Stimulated activated CD8-positive, alpha-beta memory T cell treated with anti-CD3 and anti-CD28 coated beads, Interleukin-4, amount 100 ng/mL, for 48 hours (primary cell): Measurements from ENCODE around the gene LIMK1.
"Not testable (repeated sequence)": the region's sequence is repeated elsewhere in the genome, so short reads cannot be mapped to it uniquely, and the experiment has no call there.

Source experiments
- DNase-seq: peaks from one replicate; pipeline ENCODE4 v3.0.0-alpha.2; 2020

The LIMK1 gene

DNA sequence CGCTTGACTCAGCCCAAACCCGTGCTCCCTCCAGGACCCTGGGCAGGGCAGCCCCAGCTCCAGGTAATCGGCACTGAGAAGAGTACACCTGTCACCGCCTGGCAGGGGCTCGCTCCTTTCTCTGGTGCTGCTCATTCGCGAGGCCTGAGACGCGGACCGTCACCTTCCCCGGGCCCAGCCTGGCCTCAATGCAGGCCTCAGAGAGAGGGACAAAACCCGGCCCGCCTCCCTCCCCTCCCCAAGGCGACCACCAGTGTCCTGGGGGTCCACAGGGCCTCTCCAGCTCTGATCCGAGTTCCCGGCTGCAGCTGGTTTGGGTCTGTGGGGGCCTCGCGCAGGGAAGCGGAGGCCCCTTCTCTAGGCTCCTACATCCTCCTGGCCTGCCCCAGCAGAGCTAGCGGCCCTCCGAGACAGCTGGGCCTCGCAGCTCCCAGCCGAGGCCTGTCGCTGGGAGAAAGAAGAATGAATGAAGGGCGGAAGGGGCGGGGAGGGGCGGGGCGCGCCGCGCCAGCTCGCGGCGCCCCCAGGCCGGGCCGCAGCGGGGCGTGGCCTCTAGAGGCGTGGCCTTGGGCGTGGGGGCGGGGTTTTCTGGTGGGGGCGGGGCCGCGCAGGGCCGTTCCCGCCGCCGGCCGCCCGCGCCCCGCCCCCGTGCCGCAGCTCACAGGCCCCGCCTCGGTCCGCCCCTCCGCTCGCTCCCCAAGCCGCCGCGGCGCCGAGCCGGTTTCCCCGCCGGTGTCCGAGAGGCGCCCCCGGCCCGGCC lies at the start of gene LIMK1:
LIMK1 (plus strand) TSS at position 688 of the 760 bp plus-strand sequence. CDS start 187 bp downstream, outside the sequence.
- DNase-seq: peak; percentile 84

GRCh38 chr7:74037609-74038008 lies 46.0 kb upstream of the LIMK1 start:
- no peak for DNase-seq

DNA sequence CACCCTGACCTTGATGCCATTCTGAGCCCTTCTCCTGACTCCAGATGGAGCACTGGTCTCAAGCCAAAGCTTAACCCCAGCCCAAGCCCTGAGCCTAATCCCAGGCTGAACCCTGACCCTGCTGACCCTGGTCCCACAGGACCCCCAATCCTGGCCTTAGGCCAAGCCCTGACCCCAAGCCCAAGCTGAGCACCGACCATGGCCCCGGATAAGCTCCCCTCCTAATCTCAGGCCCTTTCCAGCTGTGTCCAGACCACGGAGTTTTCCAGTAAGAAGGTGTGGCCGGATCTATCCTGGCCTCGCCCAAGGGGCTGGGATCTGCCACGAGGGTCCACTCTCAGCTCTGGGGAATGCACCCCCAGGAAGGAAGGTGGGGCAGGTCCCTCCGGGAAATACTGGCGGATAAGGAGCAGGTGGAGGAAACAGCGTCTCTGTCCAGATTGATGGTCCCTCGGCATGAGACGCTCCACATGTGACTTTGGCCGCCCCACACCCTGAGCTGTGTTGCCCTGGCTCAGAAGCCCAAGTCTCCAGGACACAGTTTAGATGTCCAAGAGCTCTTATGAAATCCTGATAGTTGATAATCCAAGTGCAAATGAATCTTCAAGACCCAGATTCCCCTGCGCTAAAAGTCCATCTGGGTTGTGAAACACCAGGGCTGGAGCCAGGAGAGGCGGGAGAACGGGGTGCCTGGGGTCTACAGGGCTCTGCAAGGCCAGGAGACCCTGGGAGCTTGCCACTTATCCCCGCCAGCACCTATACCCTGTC lies 45.2 kb upstream of the LIMK1 start:
- DNase-seq: no peak

DNA sequence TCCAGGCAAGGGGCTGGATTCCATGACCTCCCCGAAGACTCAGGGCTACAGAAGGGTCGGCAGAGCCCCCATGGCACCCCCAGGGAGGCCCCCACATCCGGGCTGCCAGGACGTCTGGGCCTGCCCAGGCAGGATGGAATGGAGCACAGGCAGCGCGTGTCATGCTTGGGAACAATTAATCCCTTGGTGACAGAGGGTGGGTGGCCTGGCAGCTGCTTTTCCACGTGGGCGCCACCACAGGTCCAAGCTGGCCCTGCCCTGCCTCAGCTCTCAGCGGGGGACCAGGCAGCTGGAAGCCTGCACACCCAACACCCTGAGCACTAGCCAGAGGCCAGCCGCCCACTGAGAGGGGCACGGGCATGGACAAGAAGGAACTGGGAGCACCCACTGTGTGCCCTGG lies 44.3 kb upstream of the LIMK1 start:
- DNase-seq: no peak

- DNase-seq: no peak
Measured at GRCh38 chr7:74040101-74040790, 43.4 kb upstream of the LIMK1 start.

- DNase-seq: no peak
Measured at GRCh38 chr7:74040791-74041520, 42.6 kb upstream of the LIMK1 start.

- DNase-seq: no peak
Measured at GRCh38 chr7:74042746-74043522, 40.7 kb upstream of the LIMK1 start.

DNA sequence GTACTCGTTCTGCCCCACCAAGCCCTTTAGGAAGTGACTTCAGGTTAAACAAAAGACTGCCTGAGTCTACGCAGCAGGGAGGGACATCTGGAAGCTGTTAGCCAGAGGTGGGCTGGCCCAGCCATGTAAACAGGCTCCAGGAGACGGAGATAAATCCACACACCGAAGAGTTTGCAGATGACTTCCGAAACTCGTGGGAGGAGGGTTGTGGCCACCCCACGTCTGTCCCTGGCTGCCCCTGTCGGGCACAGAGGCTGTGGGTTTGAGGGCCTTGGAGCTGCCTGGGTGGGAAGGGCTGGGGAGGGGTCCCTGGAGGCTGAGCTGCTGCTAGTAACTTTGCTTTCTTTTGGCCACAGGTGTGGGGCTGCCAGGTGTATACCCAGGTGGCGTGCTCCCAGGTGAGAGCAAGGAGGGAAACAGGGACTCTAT lies 40.1 kb upstream of the LIMK1 start:
- DNase-seq: no peak

DNA sequence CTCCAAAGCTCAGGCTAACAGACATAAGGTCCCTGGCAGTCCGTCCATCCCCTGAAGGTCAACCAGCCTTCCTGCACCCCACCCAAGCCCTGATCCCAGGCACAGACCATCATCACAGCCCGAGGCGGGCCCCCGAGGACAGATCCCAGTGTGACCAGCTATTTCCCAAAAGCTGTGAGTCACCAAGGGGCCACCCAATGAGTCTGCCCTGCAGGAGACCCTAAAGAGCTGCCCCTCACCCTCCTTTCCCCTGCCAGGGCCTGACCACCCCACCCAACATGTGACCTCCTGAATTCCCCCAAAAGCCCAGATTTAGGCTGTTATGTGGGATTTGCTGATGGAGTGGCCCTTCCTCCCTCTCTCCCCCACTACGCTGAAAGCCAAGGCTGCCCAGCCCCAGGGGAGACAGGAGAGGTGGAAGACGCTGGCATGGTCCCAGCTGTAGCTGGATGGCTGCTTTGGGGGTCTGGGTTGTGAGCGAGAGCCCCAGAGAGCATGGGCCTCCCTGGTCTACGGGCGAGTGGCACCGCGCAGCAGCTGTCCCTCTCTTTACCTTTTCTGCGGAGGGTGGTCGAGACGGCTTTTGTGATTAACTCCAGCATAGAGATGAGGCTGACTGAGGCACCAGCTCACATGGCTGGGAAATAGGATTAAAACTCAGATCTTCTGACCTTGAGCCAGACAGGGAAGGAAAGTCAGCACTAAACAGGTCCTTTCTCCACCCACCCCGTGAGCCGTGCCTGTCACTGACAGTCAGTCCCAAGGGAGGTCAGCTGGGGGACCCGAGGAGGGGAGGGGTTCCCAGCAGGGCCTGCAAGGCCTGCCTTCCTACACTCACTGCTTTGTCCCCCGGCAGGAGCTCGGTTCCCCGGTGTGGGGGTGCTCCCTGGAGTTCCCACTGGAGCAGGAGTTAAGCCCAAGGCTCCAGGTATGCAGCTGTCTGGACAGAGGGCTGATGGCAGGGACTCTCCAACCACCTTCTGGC lies 38.9 kb upstream of the LIMK1 start:
- no peak for DNase-seq

DNA sequence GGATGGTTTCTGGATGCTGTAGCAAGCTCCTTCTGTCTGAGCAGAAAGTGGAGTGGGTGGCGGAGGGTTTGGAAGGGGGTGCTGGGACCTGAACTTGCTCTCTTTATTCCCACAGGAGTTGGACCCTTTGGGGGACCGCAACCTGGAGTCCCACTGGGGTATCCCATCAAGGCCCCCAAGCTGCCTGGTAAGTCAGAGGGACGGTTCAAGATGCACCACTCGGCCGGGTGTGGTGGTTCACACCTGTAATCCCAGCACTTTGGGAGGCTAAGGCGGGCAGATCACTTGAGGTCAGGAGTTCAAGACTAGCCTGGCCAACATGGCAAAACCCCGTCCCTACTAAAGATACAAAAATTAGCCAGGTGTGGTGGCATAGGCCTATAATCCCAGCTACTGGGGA lies 37.0 kb upstream of the LIMK1 start:
- DNase-seq: not testable (repeated sequence)

DNA sequence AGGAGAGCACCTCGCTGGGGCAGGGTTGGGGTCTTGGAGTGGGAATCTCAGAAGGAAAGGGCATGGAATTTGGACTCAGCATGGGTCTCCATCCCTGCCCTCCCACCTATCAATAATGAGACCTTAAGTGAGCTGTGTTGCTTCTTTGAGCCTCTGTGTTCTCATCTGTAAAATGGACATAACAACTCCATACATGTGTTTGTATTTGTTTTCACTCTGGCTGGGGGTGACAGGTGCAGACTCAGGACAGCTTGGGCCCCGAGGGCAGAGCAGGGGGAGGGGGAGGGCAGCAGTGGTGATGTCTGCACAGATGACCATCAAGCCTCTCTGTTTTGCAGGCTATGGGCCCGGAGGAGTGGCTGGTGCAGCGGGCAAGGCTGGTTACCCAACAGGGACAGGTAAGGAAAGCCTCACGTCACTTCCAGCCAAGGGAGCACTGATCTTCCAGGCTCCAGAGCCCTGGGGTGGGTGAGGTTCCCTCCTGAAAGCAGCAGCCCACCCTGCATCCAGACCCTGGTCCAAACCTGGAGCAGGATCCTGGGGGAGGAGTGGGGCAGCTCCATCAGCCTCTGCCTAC lies 35.7 kb upstream of the LIMK1 start:
- DNase-seq: no peak

DNA sequence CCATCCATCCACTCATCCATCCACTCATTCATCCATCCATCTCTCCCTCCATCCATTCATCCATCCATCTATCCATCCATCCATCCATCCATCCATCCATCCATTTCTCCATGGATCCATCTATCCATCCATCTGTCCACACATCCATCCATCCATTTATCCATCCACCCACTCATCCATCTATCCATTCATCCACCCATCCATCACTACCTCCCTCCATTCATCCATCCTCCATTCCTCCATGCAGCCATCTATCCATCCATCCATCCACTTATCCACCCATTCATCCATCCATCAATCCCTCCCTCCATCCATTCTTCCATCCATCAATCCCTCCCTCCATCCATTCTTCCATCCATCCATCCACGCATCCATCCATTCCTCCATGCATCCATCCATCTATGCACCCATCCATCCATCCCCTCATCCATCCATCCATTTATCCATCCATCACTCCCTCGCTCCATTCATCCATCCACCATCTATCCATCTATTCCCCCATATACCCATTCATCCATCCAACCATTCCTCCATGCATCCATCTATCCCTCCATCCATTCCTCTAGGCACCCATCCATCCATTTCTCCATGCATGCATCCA lies 34.5 kb upstream of the LIMK1 start:
- no peak for DNase-seq

DNA sequence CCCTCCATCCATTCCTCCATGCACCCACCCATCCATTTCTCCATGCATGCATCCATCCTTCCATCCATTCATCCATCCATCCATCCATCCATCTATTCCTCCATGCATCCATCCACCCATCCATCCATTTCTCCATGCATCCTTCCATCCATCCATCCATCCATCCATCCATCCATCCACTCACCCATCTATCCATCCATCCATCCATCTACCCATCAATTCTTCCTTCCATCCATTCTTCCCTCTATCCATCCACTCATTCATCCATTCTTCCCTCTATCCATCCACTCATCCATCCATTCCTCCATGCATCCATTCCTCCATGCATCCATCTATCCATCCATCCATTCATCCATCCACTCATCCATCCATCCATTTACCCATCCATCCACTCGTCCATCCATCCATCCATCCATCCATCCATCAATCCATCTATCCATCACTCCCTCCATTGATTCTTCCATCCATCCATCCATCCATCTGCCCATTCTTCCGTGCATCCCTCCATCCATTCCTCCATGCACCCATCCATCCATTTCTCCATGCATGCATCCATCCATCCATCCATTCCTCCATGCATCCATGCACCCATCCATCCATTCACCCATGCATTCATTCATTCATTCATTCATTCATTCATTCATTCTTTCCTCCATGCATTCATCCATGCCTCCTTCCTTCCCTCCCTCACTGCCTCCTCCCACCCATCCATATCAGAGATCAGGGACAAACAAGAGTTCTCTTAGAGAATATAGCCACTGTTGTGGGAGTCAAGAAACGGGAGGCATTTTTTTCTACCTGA lies 33.4 kb upstream of the LIMK1 start:
- no peak for DNase-seq

DNA sequence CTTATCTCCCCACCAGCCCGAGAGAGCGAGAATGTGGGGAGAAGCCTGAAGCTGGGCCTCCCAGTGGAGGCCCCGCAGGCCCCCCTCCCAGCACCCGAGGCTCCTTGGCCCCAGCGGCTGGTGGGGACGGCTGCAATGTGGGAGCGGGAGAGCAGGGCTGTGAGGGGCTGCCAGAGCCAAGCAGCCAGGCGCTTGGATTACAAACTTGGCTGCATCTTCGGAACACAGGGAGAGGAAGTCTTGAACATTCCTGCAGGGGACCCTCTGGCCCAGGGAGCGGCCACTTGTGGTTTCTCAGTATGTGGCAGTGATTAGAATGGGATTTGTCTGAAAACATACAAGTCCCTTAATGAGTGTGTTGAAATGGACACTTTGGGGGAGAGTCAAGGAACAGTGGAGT lies 32.4 kb upstream of the LIMK1 start:
- no peak for DNase-seq

DNA sequence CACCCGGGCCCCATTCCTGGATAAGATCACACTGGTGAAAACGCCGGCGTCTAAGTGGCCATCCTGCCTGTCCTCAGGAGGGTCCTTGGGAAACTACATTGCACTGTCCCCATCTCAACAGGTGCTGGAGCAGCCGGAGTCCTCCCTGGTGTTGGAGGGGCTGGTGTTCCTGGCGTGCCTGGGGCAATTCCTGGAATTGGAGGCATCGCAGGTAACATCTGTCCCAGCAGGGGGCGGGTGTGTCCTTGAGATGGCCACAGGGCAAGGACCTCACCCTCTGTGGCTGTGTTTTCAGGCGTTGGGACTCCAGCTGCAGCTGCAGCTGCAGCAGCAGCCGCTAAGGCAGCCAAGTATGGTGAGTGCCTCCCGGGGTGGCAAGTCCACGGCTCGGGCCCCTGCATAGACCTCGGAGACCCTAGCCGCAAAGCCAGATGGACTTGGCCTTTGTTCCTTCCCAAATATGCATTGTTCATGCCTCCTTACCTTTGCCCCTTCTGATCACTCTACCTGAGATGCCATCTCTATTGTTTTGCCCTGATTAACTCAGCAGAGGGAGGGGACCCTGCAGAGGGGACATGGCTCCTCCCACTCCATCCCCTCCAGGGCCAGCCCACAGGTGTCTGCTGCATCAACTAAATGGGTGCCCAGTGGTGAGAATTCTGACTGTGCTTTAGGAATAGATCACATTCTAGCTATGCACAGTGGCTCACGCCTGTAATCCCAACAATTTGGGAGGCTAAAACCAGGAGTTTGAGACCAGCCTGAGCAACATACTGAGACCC lies 31.8 kb upstream of the LIMK1 start:
- DNase-seq: peak; percentile 39

DNA sequence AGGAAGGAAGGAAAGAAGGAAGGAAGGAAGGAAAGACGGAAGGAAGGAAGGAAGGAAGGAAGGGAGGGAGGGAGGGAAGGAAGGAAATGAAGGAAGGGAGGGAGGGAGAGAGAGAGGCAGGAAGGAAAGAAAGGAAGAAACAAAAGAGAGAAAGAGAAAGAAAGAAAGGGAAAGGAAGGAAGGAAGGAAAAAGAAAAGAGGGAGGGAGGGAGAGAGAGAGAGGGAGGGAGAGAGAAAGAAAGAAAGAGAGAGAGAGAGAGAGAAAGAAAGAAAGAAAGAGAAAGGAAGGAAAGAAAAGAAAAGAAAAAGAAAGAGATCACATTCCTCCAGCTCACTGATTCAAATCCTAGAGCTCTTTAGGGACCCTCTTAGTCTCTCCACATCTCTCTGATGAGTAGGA lies 31.0 kb upstream of the LIMK1 start:
- DNase-seq: no peak

GRCh38 chr7:74053589-74054186 lies 29.9 kb upstream of the LIMK1 start:
- no peak for DNase-seq
